T-helper 2 cell treated with Interferon-gamma antibody and Interleukin-4, amounts not matched to agents 5 μg/mL and 100 μg/mL, for 36 hours (primary cell): ENCODE results near the gene IL32.
"Not testable (repeated sequence)": the region's sequence is repeated elsewhere in the genome, so short reads cannot be mapped to it uniquely, and the experiment has no call there.

ENCODE experiments used
- DNase-seq: peaks from one replicate; pipeline ENCODE4 v3.0.0; 2021; ENCODE audit warnings: low spot score
- H3K27ac Mint-ChIP-seq: one replicate; pipeline ENCODE4 v1.8.0; 2021; ENCODE audit warnings: mild to moderate bottlenecking, mixed read lengths
- H3K27me3 Mint-ChIP-seq: one replicate; pipeline ENCODE4 v1.8.0; 2021; ENCODE audit warnings: low read depth, mixed read lengths
- H3K36me3 Mint-ChIP-seq: one replicate; pipeline ENCODE4 v1.8.0; 2021; ENCODE audit warnings: low read depth, mixed read lengths
- H3K4me1 Mint-ChIP-seq: one replicate; pipeline ENCODE4 v1.8.0; 2021; ENCODE audit warnings: low read depth, mixed read lengths
- H3K4me3 Mint-ChIP-seq: one replicate; pipeline ENCODE4 v1.8.0; 2022; ENCODE audit warnings: mild to moderate bottlenecking, moderate library complexity, mixed read lengths
- H3K9me3 Mint-ChIP-seq: one replicate; pipeline ENCODE4 v1.8.0; 2021; ENCODE audit warnings: mixed read lengths

Gene IL32

GRCh38 chr16:3063625-3064386 lies 1.6 kb upstream of the IL32 start:
- Mint-ChIP-seq H3K36me3 (peaks cover 56% of the 10 kb centered on the region), H3K4me3 (peak overlapping the region; percentile 100), H3K4me1 (peaks cover 48% of the 10 kb centered on the region), H3K27me3 (no peaks in the 10 kb centered on the region), H3K27ac (peak overlapping the region; percentile 80), H3K9me3 (peaks cover 4% of the 10 kb centered on the region)
- no peak for DNase-seq

DNA sequence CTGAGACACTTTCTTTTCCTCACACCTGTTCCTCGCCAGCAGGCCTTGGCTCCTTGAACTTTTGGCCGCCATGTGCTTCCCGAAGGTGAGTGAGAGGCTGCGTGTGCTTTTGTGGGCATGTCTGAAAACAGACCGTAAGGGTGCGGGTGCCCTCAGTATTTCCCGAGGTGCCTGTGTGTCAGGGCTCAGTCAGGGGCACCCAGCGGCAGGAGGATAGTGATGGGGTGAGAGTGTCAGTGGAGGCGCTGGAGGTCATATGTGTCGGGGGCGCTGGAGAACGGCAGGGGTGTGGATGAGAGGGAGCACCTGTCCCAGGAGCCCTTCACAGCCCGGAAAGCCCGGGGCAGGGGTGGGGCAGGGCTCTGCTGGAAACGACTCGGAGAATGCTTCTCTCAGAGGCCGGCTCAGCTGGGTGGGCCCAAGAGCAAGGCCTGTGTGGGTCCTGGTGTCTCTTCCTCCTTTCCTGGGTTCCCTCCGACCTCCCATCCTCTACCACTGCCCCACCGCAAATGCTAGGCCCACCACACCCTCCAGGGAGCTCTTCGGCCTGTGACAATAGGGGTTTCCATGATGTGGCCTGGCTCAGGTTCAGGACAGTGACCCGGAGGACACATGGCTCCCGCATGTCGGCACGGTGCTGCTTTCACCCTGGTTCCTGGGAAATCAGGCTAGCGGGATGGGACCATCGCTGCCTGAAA lies 451 bp downstream of the IL32 start:
- Mint-ChIP-seq H3K36me3 (peaks cover 59% of the 10 kb centered on the region), H3K4me1 (peaks cover 50% of the 10 kb centered on the region), H3K27ac (peak overlapping the region; percentile 98), H3K27me3 (no peaks in the 10 kb centered on the region), H3K4me3 (peak overlapping the region; percentile 100), H3K9me3 (peaks cover 4% of the 10 kb centered on the region)
- DNase-seq = no peak

DNA sequence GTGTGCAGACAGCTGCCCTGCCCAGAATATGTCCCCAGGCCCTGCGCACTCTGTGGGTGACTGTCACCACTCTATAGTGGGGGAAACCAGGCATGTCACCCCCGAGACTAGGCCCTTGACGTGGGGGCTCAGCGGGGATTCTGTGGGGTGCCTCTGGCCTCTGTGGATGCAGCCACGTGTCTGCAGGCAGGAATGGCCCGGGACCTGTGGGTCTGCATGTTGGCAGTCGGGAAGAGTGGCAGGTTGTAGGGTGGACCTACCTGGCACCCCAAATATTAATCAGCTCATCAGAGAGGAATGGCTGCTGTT lies 954 bp downstream of the IL32 start:
- no peak for DNase-seq
- Mint-ChIP-seq H3K36me3 (peaks cover 62% of the 10 kb centered on the region), H3K4me1 (peaks cover 55% of the 10 kb centered on the region), H3K9me3 (peaks cover 4% of the 10 kb centered on the region), H3K27me3 (no peaks in the 10 kb centered on the region), H3K27ac (peak overlapping the region; percentile 98), H3K4me3 (peak overlapping the region; percentile 100)

DNA sequence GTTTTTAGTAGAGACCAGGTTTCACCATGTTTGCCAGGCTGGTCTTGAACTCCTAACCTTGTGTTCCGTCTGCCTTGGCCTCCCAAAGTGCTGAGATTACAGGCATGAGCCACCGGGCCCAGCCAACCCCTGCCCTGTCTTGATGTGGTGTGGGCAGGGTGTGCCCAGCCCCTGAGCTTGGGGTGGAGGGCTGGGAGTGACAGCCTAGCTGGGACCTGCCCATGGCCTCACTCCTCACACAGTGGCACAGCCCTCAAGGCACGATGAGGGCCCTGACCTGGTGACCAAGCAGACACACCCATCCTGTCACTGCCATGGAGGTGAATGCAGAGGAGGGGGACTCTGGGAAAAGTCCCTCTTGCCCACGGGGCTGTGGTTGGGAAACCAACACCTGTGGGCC lies 3.0 kb downstream of the IL32 start:
- H3K4me3 Mint-ChIP-seq = peak overlapping the region; percentile 100
- peak overlapping the region; percentile 95 for H3K27ac Mint-ChIP-seq

GRCh38 chr16:3069146-3069545 lies 3.7 kb downstream of the IL32 start:
- Mint-ChIP-seq H3K36me3 (peaks cover 67% of the 10 kb centered on the region), H3K4me3 (peak overlapping the region; percentile 100), H3K27ac (peak overlapping the region; percentile 93), H3K4me1 (peaks cover 58% of the 10 kb centered on the region)
- DNase-seq, H3K9me3 Mint-ChIP-seq, H3K27me3 Mint-ChIP-seq: not testable (repeated sequence)

More for the DNA sequence above, 3.0 kb downstream of the IL32 start:
- peaks cover 55% of the 10 kb centered on the region for H3K4me1 Mint-ChIP-seq
- no peaks in the 10 kb centered on the region for H3K27me3 Mint-ChIP-seq
- H3K36me3 Mint-ChIP-seq = peaks cover 60% of the 10 kb centered on the region
- no peak for DNase-seq
- no peaks in the 10 kb centered on the region for H3K9me3 Mint-ChIP-seq

- Mint-ChIP-seq H3K4me1 (peaks cover 59% of the 10 kb centered on the region), H3K27ac (peak overlapping the region; percentile 93), H3K36me3 (peaks cover 73% of the 10 kb centered on the region), H3K9me3 (no peaks in the 10 kb centered on the region), H3K4me3 (peak overlapping the region; percentile 100), H3K27me3 (no peaks in the 10 kb centered on the region)
- no peak for DNase-seq
Measured at GRCh38 chr16:3070608-3071111, 5.2 kb downstream of the IL32 start.

DNA sequence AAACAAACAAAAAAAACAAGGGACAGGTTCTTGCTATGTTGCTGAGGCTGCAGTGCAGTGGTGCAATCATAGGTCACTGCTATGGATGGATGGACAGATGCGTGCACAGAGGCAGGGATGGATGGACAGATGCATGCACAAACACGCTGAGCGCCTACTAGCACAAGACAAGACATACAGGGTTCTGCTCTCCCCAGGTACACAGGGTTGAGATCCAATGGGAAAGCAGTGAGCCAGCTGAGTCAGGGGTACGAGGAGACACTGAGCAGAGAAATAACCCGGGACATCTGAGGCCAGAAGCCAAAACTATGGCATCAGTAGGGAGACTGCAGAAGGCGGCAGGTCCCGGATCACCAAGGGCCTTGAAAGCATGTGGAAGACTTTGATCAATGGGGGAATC lies 6.2 kb downstream of the IL32 start:
- no peaks in the 10 kb centered on the region for H3K9me3 Mint-ChIP-seq
- DNase-seq = no peak
- peak overlapping the region; percentile 93 for H3K27ac Mint-ChIP-seq
- peak overlapping the region; percentile 70 for H3K4me3 Mint-ChIP-seq
- no peaks in the 10 kb centered on the region for H3K27me3 Mint-ChIP-seq
- H3K36me3 Mint-ChIP-seq = peaks cover 64% of the 10 kb centered on the region
- peaks cover 67% of the 10 kb centered on the region for H3K4me1 Mint-ChIP-seq

DNA sequence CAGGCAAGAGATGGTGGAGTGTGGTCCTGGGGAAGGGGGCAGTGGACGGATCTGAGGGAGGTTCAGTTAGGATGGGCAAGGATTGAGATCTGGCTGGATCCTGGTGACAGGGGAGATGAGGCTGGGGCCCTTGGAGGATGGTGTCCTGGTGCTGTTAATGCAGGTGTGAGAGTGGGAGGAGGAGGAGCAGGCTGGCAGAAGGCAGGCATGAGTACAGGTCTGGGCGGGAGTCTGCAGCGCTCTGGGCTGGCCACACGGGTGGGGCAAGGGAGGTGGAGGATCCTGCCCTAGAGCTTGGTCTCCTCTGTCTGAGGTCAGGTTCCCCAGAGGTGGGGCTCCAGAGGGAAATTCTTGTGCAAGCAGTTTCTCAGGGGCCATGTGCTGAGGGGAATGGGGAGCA lies 6.7 kb downstream of the IL32 start:
- not testable (repeated sequence) for H3K9me3 Mint-ChIP-seq, DNase-seq, H3K27me3 Mint-ChIP-seq
- H3K27ac Mint-ChIP-seq = peak overlapping the region; percentile 93
- peaks cover 66% of the 10 kb centered on the region for H3K36me3 Mint-ChIP-seq
- peaks cover 72% of the 10 kb centered on the region for H3K4me1 Mint-ChIP-seq
- peak overlapping the region; percentile 70 for H3K4me3 Mint-ChIP-seq

GRCh38 chr16:3072576-3073263 lies 7.3 kb downstream of the IL32 start:
- H3K27me3 Mint-ChIP-seq, DNase-seq, H3K9me3 Mint-ChIP-seq: not testable (repeated sequence)
- Mint-ChIP-seq H3K27ac (peak overlapping the region; percentile 98), H3K4me3 (peak overlapping the region; percentile 80), H3K4me1 (peaks cover 76% of the 10 kb centered on the region), H3K36me3 (peaks cover 65% of the 10 kb centered on the region)

DNA sequence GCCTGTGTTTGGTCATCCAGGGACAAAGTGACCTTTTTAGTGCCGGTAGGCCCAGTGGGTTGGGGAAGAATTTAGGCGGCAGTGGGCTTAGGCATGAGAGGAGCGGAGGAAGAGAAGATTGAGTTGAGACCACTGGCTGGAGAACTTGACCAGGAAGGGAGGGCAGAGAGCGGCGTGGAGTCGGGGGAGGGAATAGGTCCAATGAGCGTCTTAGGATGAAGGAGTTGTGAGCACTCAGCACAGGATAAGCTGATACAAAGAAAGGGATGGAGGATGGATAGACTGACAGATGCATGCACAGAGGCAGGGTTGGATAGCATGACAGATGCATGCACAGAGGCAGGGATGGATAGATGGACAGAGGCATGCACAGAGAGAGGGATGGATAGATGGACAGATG lies 8.0 kb downstream of the IL32 start:
- Mint-ChIP-seq H3K27me3 (no peaks in the 10 kb centered on the region), H3K4me3 (peak overlapping the region; percentile 80), H3K4me1 (peaks cover 79% of the 10 kb centered on the region), H3K36me3 (peaks cover 65% of the 10 kb centered on the region), H3K9me3 (peaks cover 5% of the 10 kb centered on the region), H3K27ac (peak overlapping the region; percentile 98)
- DNase-seq = no peak

DNA sequence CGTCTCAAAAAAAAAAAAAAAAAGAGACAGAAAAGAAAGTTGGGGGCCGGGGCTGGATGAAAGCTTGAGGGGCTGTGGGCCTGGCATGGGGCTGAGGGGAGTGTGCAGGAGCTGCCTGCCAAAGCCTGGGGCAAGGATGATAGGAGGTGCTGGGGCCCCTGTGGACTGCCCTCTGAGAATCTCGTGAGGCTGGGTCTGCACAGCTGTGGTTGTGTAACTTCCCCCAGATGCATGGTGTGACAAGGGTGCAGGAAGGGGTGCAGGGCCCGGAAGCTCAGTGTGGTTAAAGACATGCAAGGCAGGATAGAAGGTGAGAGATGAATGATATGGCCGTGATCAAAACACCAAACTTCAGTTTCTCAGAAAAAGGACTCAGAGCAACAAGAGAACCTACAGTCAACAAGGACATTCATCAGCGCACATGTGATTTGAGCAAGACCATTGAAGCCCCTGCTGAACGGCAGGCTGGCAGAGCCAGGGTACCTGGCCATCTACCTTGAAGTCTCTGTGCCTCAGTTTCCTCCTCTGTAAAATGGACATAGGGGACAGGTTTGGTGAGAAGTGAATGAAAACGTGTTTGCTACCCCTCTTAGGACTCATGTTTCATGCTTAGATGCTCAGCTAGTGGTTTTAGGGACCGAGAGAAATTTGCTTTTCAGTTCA lies 9.6 kb downstream of the IL32 start:
- H3K27ac Mint-ChIP-seq = peak overlapping the region; percentile 98
- H3K4me1 Mint-ChIP-seq = peaks cover 80% of the 10 kb centered on the region
- peak; percentile 88 for DNase-seq
- no peaks in the 10 kb centered on the region for H3K27me3 Mint-ChIP-seq
- H3K4me3 Mint-ChIP-seq = peak overlapping the region; percentile 80
- peaks cover 65% of the 10 kb centered on the region for H3K36me3 Mint-ChIP-seq
- H3K9me3 Mint-ChIP-seq = peaks cover 12% of the 10 kb centered on the region

DNA sequence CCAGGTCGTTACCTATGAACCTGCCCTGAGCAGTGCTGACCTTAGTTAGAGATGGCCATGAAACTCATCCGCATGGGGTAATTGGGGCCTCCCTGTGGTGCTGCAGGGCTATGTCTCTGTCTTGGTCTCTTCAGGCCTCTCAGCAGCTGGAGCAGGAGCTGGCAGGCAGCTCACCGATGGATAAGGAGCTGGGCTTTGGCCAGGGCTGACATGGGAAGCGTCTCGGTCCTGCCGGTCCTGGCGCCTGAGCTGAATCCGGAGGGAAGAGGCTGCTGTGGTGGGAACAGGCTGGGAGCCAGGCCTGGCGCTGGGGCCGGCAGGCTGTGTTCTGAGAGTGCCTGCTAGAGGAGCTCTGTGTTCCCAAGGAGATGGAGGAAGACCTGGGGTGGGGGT lies 10.1 kb downstream of the IL32 start:
- H3K9me3 Mint-ChIP-seq = peaks cover 18% of the 10 kb centered on the region
- H3K27ac Mint-ChIP-seq = peak overlapping the region; percentile 98
- H3K4me1 Mint-ChIP-seq = peaks cover 77% of the 10 kb centered on the region
- H3K36me3 Mint-ChIP-seq = peaks cover 63% of the 10 kb centered on the region
- no peaks in the 10 kb centered on the region for H3K27me3 Mint-ChIP-seq
- no peak for DNase-seq
- peak overlapping the region; percentile 80 for H3K4me3 Mint-ChIP-seq

- peaks cover 64% of the 10 kb centered on the region for H3K36me3 Mint-ChIP-seq
- peak overlapping the region; percentile 80 for H3K4me3 Mint-ChIP-seq
- H3K27me3 Mint-ChIP-seq, DNase-seq: not testable (repeated sequence)
- peak overlapping the region; percentile 98 for H3K27ac Mint-ChIP-seq
- H3K4me1 Mint-ChIP-seq = peaks cover 77% of the 10 kb centered on the region
- H3K9me3 Mint-ChIP-seq = peaks cover 22% of the 10 kb centered on the region
Measured at GRCh38 chr16:3075946-3076345, 10.5 kb downstream of the IL32 start.
